MM.1S (cell line): ENCODE data around the gene USP10.

Experiments
- EZH2 ChIP-seq: fragments of 300-600 bp; sonication (generic); optimal IDR thresholded peaks from 2 replicates; pipeline ENCODE3; 2017; ENCODE audit warnings: low read depth, mild to moderate bottlenecking, antibody characterized with exemption, low read length, mixed read lengths
- TF ChIP-seq, protein P1 (sequence below): fragments of 300-600 bp; sonication (generic); IDR thresholded peaks from 2 replicates; pipeline ENCODE4 v1.5.1; 2016; ENCODE audit warnings: antibody characterized with exemption, low read length, mixed read lengths

DNA sequence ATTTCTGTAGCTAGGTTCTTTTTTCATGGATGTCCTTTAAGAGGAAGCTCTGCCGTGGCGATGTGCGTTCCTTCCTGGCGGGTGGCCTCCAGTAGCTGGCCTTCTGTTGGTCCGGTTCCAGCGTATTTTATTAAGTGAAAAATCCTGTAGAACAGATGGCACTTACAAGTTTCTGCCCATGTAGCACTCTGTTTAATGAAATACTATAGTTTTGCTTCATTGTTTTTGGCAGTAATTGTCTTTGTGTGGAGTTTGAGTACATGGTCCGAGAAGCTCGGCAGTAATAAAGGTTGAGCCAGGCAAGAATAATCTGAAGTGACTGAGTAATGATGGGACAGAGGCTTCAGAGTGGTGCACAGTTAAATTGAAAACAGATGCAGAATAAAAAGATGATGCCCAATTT lies 20.4 kb downstream of the USP10 start:
- TF ChIP-seq, protein P1, sequence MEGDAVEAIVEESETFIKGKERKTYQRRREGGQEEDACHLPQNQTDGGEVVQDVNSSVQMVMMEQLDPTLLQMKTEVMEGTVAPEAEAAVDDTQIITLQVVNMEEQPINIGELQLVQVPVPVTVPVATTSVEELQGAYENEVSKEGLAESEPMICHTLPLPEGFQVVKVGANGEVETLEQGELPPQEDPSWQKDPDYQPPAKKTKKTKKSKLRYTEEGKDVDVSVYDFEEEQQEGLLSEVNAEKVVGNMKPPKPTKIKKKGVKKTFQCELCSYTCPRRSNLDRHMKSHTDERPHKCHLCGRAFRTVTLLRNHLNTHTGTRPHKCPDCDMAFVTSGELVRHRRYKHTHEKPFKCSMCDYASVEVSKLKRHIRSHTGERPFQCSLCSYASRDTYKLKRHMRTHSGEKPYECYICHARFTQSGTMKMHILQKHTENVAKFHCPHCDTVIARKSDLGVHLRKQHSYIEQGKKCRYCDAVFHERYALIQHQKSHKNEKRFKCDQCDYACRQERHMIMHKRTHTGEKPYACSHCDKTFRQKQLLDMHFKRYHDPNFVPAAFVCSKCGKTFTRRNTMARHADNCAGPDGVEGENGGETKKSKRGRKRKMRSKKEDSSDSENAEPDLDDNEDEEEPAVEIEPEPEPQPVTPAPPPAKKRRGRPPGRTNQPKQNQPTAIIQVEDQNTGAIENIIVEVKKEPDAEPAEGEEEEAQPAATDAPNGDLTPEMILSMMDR: no peak
- no peak for TF ChIP-seq EZH2
